IMR-90 (cell line): ENCODE measurements around the gene PPIA.

ENCODE experiments used
- POLR2A ChIP-seq: IDR thresholded peaks from 2 replicates; pipeline ENCODE4 v1.6.1; 2012; ENCODE audit warnings: mild to moderate bottlenecking, low read depth, low read length
- RCOR1 ChIP-seq: IDR thresholded peaks from 2 replicates; pipeline ENCODE4 v1.6.1; 2012; ENCODE audit warnings: mild to moderate bottlenecking, low read length, improper control_type of control experiment; ENCODE audit not compliant: insufficient replicate concordance
- RFX5 ChIP-seq: IDR thresholded peaks from 2 replicates; pipeline ENCODE4 v1.8.0; 2012; ENCODE audit warnings: low read depth, mild to moderate bottlenecking, low read length, moderate library complexity
- TF ChIP-seq, protein P1 (sequence below): conservative IDR thresholded peaks from 2 replicates; pipeline ENCODE4 v1.5.1; 2012; ENCODE audit warnings: mild to moderate bottlenecking, low read depth, low read length, improper control_type of control experiment
- TF ChIP-seq, protein P2 (sequence below): fragments of 150-350 bp; IDR thresholded peaks from 2 replicates; pipeline ENCODE4 v1.6.1; 2016; ENCODE audit warnings: low read depth, mild to moderate bottlenecking, low read length, moderate library complexity, borderline replicate concordance

DNA sequence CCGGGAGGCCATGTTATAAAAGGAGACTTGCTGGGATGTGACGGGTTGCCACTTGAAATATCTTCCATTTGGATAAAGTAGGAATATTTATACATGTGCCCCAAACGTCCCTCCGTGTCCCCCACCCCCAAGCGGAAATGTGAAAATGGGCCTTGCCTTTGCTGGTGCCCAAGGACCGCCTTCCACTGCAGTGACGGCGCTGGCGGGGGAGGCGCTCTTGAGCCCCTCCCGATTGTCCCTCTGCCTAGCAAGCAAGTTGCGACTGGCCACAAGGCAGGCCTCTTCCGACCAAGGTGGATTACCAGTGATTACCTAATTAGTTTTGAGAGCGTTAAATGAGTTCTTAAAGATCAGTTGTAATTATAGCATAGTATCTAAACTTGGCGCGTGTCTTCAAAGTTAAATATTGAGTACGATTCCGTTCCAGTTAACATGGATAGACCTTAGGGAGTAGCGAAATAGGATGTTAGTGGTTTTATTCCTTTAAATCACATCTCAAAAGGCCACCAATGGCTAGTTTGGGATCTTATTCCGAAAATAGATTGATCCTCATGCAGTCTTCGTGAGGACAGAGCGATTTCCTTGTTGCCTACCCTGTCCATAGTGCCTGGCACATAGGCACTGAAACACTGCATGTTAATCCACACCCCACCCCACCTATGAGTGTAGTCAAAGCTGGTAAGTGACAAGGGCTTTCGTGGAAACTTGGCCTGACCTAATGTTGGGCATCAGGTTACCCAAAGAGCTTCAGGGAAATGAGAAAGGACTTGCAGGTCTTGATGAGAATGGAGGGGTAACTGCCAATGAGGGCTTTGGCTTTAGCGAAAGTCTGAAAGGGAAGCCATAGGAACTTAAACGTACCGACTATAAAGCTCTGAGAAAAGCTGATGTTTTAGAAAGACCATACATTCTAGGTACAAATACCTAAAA lies 1.1 kb downstream of the PPIA start:
- TF ChIP-seq RCOR1 (no peak), RFX5 (no peak), POLR2A (peak; percentile 77)
- TF ChIP-seq, protein P1, sequence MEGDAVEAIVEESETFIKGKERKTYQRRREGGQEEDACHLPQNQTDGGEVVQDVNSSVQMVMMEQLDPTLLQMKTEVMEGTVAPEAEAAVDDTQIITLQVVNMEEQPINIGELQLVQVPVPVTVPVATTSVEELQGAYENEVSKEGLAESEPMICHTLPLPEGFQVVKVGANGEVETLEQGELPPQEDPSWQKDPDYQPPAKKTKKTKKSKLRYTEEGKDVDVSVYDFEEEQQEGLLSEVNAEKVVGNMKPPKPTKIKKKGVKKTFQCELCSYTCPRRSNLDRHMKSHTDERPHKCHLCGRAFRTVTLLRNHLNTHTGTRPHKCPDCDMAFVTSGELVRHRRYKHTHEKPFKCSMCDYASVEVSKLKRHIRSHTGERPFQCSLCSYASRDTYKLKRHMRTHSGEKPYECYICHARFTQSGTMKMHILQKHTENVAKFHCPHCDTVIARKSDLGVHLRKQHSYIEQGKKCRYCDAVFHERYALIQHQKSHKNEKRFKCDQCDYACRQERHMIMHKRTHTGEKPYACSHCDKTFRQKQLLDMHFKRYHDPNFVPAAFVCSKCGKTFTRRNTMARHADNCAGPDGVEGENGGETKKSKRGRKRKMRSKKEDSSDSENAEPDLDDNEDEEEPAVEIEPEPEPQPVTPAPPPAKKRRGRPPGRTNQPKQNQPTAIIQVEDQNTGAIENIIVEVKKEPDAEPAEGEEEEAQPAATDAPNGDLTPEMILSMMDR: peak; percentile 42
- TF ChIP-seq, protein P2, sequence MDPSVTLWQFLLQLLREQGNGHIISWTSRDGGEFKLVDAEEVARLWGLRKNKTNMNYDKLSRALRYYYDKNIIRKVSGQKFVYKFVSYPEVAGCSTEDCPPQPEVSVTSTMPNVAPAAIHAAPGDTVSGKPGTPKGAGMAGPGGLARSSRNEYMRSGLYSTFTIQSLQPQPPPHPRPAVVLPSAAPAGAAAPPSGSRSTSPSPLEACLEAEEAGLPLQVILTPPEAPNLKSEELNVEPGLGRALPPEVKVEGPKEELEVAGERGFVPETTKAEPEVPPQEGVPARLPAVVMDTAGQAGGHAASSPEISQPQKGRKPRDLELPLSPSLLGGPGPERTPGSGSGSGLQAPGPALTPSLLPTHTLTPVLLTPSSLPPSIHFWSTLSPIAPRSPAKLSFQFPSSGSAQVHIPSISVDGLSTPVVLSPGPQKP: no peak
